Transverse colon (tissue), 4 donors: ENCODE measurements around the gene ZCCHC8.

Source experiments
- EP300 ChIP-seq: sonication (generic); formaldehyde crosslinking; IDR thresholded peaks from one replicate; pipeline ENCODE4 v1.6.1; 2017; ENCODE audit warnings: antibody characterized with exemption, low read depth
- POLR2A ChIP-seq: fragments of 450-650 bp; IDR thresholded peaks from one replicate; pipeline ENCODE4 v1.6.1; 2016; ENCODE audit warnings: antibody characterized with exemption, mild to moderate bottlenecking, moderate library complexity
- POLR2AphosphoS5 ChIP-seq, 3 donors: sonication (generic); formaldehyde crosslinking; IDR thresholded peaks; one replicate each; pipeline ENCODE4 v1.6.1; 2016; ENCODE audit warnings: antibody characterized with exemption in 3 of 3
- TF ChIP-seq, protein P1 (sequence below), 5 experiments: fragments of 200-600 bp in 3 of 5; fragments of 450-650 bp in 2 of 5; sonication (generic) in 3 of 5; IDR thresholded peaks; 1 replicate in 2 of 5; 2 replicates in 3 of 5; pipeline ENCODE4 v1.5.1; 2016 to 2017; ENCODE audit warnings: antibody characterized with exemption in 5 of 5, inconsistent platforms in 3 of 5, mild to moderate bottlenecking in 2 of 5, moderate library complexity in 1 of 5

DNA sequence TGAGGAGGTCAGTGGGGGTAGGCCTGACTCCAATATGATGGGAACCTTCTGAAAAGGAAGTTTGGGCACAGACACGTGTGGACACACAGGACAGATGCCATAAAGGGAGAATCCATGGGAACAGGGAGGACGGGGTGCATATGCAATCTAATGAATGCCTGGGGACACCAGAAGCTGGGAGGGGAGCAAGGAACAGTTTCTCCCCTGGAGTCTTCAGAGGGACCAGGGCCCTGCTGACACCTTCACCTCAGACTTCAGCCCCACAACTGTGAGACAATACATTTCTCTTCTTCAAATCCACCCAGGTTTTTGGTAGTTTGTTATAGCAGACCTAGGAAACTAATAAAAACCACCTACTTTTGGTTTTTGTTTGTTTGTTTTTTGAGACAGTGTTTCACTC is 43.1 kb downstream of the ZCCHC8 start:
- TF ChIP-seq, protein P1, sequence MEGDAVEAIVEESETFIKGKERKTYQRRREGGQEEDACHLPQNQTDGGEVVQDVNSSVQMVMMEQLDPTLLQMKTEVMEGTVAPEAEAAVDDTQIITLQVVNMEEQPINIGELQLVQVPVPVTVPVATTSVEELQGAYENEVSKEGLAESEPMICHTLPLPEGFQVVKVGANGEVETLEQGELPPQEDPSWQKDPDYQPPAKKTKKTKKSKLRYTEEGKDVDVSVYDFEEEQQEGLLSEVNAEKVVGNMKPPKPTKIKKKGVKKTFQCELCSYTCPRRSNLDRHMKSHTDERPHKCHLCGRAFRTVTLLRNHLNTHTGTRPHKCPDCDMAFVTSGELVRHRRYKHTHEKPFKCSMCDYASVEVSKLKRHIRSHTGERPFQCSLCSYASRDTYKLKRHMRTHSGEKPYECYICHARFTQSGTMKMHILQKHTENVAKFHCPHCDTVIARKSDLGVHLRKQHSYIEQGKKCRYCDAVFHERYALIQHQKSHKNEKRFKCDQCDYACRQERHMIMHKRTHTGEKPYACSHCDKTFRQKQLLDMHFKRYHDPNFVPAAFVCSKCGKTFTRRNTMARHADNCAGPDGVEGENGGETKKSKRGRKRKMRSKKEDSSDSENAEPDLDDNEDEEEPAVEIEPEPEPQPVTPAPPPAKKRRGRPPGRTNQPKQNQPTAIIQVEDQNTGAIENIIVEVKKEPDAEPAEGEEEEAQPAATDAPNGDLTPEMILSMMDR (IDR thresholded peaks at IDR 0.05), result no peak
- no peak for TF ChIP-seq POLR2AphosphoS5 (IDR thresholded peaks at IDR 0.05)
- no peak for TF ChIP-seq POLR2A
- TF ChIP-seq EP300, result no peak
